HepG2 (cell line): ENCODE measurements around the gene MORN3. TPM values are rescaled to one million over a fixed set of nuclear protein-coding genes. Genes with fewer than 3 reads are reported as not detected.

Experiments
- ATAC-seq: fragments of 200-7000 bp; cut with Tn5 transposase; 3 replicates; pipeline ENCODE4 v1.9.1; 2020; ENCODE audit warnings: mild to moderate bottlenecking, moderate library complexity
- BruUV-seq: library from RNA; stranded (reverse); fragments of 400-500 nt; replicated peaks from 2 replicates; lab custom pipeline; 2021; lab: Mats Ljungman, UMichigan
- CTCF ChIA-PET: fragments of 300-600 bp; formaldehyde crosslinking; extraction: SDS; loops from one replicate; lab custom pipeline; 2021; ENCODE audit warnings: low total read pairs, inconsistent platforms, low intra/inter-chr PET ratio; lab: Yijun Ruan, JAX
- POLR2A ChIA-PET: fragments of 350-600 bp; sonication (Branson Sonifier 250); formaldehyde crosslinking; loops from one replicate; lab custom pipeline; 2020; ENCODE audit warnings: antibody characterized with exemption, inconsistent platforms; lab: Yijun Ruan, JAX
- DNase-seq: peaks from one replicate; pipeline ENCODE4 v3.0.0-alpha.2; 2015; ENCODE audit warnings: low spot score
- FAIRE-seq: peaks from 3 replicates; lab custom pipeline; 2011; peaks lifted over from hg19 to GRCh38; lab: Jason Lieb, UNC
- H2AFZ ChIP-seq: one replicate; pipeline ENCODE4 v1.6.1; 2011; ENCODE audit warnings: low read length, inconsistent platforms
- H3K27ac ChIP-seq: fragments of 300-600 bp; 3 replicates; pipeline ENCODE4 v1.8.0; 2011; ENCODE audit warnings: mixed run types, mild to moderate bottlenecking, mixed read lengths, low read length, inconsistent platforms; ENCODE audit not compliant: insufficient read depth; ENCODE audit errors: extremely low read length
- H3K27me3 ChIP-seq, 2 experiments: fragments of 200-600 bp in 1 of 2; 2 replicates in 1 of 2; 3 replicates in 1 of 2; pipeline versions ENCODE4 v1.6.0 to v1.8.0; 2011; ENCODE audit warnings: low read length in 2 of 2, mild to moderate bottlenecking in 2 of 2, moderate library complexity in 2 of 2, inconsistent platforms in 1 of 2; ENCODE audit not compliant: insufficient read depth in 2 of 2, control insufficient read depth in 1 of 2
- H3K36me3 ChIP-seq, 2 experiments: fragments of 200-600 bp in 1 of 2; replicated peaks in 1 of 2; 2 replicates in 1 of 2; 3 replicates in 1 of 2; pipeline versions ENCODE4 v1.5.1 to v1.8.0; 2011; ENCODE audit warnings: low read length in 2 of 2, inconsistent platforms in 1 of 2; ENCODE audit not compliant: insufficient read depth in 2 of 2, control insufficient read depth in 1 of 2
- H3K4me1 ChIP-seq: 2 replicates; pipeline ENCODE4 v1.5.1; 2012; ENCODE audit warnings: low read length, inconsistent platforms; ENCODE audit not compliant: insufficient read depth
- H3K4me2 ChIP-seq: 2 replicates; pipeline ENCODE4 v1.6.0; 2011; ENCODE audit warnings: low read depth, low read length, inconsistent platforms
- H3K4me3 ChIP-seq, 3 experiments: fragments of 200-600 bp in 1 of 3; sonication (generic), shearing (Covaris generic) in 1 of 3; replicated peaks in 1 of 3; 2 replicates each; pipeline ENCODE4 v1.5.1; 2011 to 2016; ENCODE audit warnings: low read length in 3 of 3, inconsistent platforms in 2 of 3, low read depth in 2 of 3, mild to moderate bottlenecking in 2 of 3, control low read depth in 1 of 3, mixed read lengths in 1 of 3; ENCODE audit not compliant: insufficient read depth in 1 of 3
- H3K79me2 ChIP-seq: one replicate; pipeline ENCODE4 v1.6.1; 2011; ENCODE audit warnings: low read length, inconsistent platforms; ENCODE audit not compliant: insufficient read depth
- H3K9ac ChIP-seq: 2 replicates; pipeline ENCODE4 v1.6.0; 2011; ENCODE audit warnings: mild to moderate bottlenecking, low read depth, low read length, inconsistent platforms; ENCODE audit not compliant: insufficient read depth
- H3K9me3 ChIP-seq: 2 replicates; pipeline ENCODE4 v1.5.1; 2012; ENCODE audit warnings: mild to moderate bottlenecking, low read length
- H4K20me1 ChIP-seq: 2 replicates; pipeline ENCODE4 v1.6.0; 2011; ENCODE audit warnings: inconsistent platforms, mild to moderate bottlenecking, low read length, moderate library complexity; ENCODE audit not compliant: insufficient read depth
- HNRNPL ChIP-seq: fragments of 200-400 bp; formaldehyde crosslinking; IDR thresholded peaks from 2 replicates; pipeline ENCODE4 v1.6.1; 2017; ENCODE audit warnings: mild to moderate bottlenecking, low read depth, low read length
- PHF8 ChIP-seq: sonication (generic); formaldehyde crosslinking; IDR thresholded peaks from 2 replicates; pipeline ENCODE4 v1.5.0; 2020; ENCODE audit warnings: missing genetic modification reagents
- RAD21 ChIP-seq: fragments of 450-650 bp; formaldehyde crosslinking; IDR thresholded peaks from 2 replicates; pipeline ENCODE4 v1.5.0; 2020; ENCODE audit warnings: mild to moderate bottlenecking
- RBM22 ChIP-seq: fragments of 200-400 bp; formaldehyde crosslinking; optimal IDR thresholded peaks from 2 replicates; pipeline ENCODE3; 2017; ENCODE audit warnings: mild to moderate bottlenecking, low read length, moderate library complexity
- RXRA ChIP-seq: sonication (generic); formaldehyde crosslinking; IDR thresholded peaks from 2 replicates; pipeline ENCODE4 v1.5.1; 2020; ENCODE audit warnings: missing genetic modification reagents
- STAT5B ChIP-seq: sonication (generic); formaldehyde crosslinking; IDR thresholded peaks from 2 replicates; pipeline ENCODE4 v1.4.0; 2020; ENCODE audit warnings: missing genetic modification reagents
- TARDBP ChIP-seq: sonication (generic); formaldehyde crosslinking; IDR thresholded peaks from 2 replicates; pipeline ENCODE4 v1.8.0; 2022; ENCODE audit warnings: mild to moderate bottlenecking, missing genetic modification reagents
- ZFP1 ChIP-seq: IDR thresholded peaks from 2 replicates; pipeline ENCODE4 v1.6.1; 2016
- ZFP37 ChIP-seq: sonication (generic); formaldehyde crosslinking; IDR thresholded peaks from 2 replicates; pipeline ENCODE4 v1.4.0; 2020; ENCODE audit warnings: missing genetic modification reagents, borderline replicate concordance
- ZFY ChIP-seq: sonication (generic); formaldehyde crosslinking; IDR thresholded peaks from 2 replicates; pipeline ENCODE4 v1.4.0; 2020; ENCODE audit warnings: missing genetic modification reagents
- ZNF20 ChIP-seq: sonication (generic); formaldehyde crosslinking; IDR thresholded peaks from 2 replicates; pipeline ENCODE4 v1.4.0; 2020; ENCODE audit warnings: mild to moderate bottlenecking, moderate library complexity, missing genetic modification reagents
- ZNF263 ChIP-seq: sonication (generic); formaldehyde crosslinking; IDR thresholded peaks from 2 replicates; pipeline ENCODE4 v1.4.0; 2020; ENCODE audit warnings: missing genetic modification reagents
- ZNF280B ChIP-seq: sonication (generic); formaldehyde crosslinking; IDR thresholded peaks from 2 replicates; pipeline ENCODE4 v1.5.0; 2020; ENCODE audit warnings: missing genetic modification reagents, mild to moderate bottlenecking, borderline replicate concordance
- ZNF501 ChIP-seq: sonication (generic); formaldehyde crosslinking; IDR thresholded peaks from 2 replicates; pipeline ENCODE4 v1.5.1; 2020; ENCODE audit warnings: mild to moderate bottlenecking, moderate library complexity, missing genetic modification reagents
- ZNF605 ChIP-seq: sonication (generic); formaldehyde crosslinking; IDR thresholded peaks from 2 replicates; pipeline ENCODE4 v1.8.0; 2022; ENCODE audit warnings: mild to moderate bottlenecking, missing genetic modification reagents
- ZNF772 ChIP-seq: sonication (generic); formaldehyde crosslinking; IDR thresholded peaks from 2 replicates; pipeline ENCODE4 v1.5.0; 2020; ENCODE audit warnings: mild to moderate bottlenecking, missing genetic modification reagents
- WGBS: methylation state at CpG from one replicate; pipeline ENCODE4 v1.1.6; 2017; ENCODE audit warnings: low lambda C conversion rate; 5-methylcytosine and 5-hydroxymethylcytosine counted together
- in situ Hi-C: cut with HindIII; loops from 2 replicates; pipeline ENCODE4 v1.10.0; 2017; ENCODE audit warnings: low pct_unique_long_range_greater_than_20kb; ENCODE audit not compliant: extremely low pct_ligation_motif_present
- intact Hi-C: fragments of 100-400 bp; cut with micrococcal nuclease; formaldehyde crosslinking; loops from one replicate; pipeline ENCODE4 v1.10.0; 2022; ENCODE audit not compliant: unreplicated experiment
- polyA plus RNA-seq, 8 experiments: library from polyadenylated mRNA; depleted of rRNA in 3 of 8; stranded (reverse) in 7 of 8; unstranded in 1 of 8; fragments of >200 nt; fragmentation: Illumina TruSeq in 4 of 8; extraction: Trizol in 4 of 8; gene quantifications; 2 replicates each; pipeline versions ENCODE4 v1.2.1 to v1.2.3, GENCODE V29; 2011 to 2016; ENCODE audit warnings: low read depth in 4 of 8, missing spikeins in 1 of 8, mixed read lengths in 1 of 8; ENCODE audit not compliant: insufficient read depth in 1 of 8
- total RNA-seq, 5 experiments: library from RNA; depleted of rRNA; stranded (reverse); fragments of >200 nt; fragmentation: Illumina TruSeq; extraction: Trizol; gene quantifications; 2 replicates each; pipeline ENCODE4 v1.2.3, GENCODE V29; 2016; ENCODE audit warnings: low read depth in 1 of 5
- TF ChIP-seq, protein P1 (sequence below): sonication (generic); formaldehyde crosslinking; IDR thresholded peaks from 2 replicates; pipeline ENCODE4 v1.5.0; 2020; ENCODE audit warnings: missing genetic modification reagents
- TF ChIP-seq, protein P2 (sequence below), 2 experiments: IDR thresholded peaks; 2 replicates each; pipeline ENCODE4 v1.6.1; 2011 to 2012; ENCODE audit warnings: low read length in 2 of 2, borderline replicate concordance in 1 of 2, low read depth in 1 of 2, mild to moderate bottlenecking in 1 of 2, moderate library complexity in 1 of 2

MORN3 gene
- total and polyA plus RNA-seq, 2 of the 13 experiments (the other 11 are each of a cell fraction or from before 2014, with no cell fraction given), result 1.1 to 2.0 TPM

DNA sequence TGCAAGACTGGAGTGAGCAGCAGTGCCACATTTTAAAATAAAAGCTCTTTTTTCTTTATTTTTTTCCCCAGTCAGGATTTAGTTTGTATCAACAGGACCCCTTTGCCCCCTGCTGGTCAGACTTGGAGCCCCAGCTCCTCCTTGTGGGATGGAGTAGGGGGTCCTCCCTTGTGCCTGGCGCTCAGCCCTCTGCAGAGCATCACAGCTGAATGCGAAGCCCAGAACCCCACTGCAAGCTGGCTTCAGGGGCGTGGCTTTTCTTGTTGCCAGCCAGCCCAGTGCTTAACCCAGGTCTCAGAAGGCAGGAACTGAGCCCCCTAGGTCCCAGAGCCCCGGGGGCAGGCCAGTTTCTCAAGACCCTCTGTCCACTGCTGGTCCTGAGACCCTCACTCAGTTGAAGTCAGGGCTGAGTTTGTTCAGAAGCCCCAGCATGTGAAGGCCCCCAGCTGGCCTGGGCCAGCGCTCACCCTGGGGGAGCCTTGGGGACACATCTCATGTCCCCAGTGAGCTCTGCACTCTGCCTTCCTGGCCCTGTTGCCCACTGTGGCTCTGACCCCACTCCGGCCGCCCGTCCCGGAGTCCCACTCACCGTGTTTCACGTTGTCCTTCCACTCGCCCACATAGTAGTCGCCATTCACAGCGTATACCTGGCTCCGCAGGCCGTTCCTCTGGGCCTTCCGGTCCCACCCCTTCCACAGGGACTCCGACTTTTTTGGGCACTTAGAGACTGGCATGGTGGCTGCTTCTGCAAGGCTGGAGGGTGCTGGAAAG lies 519 bp downstream of the MORN3 start:
- ChIA-PET POLR2A (interaction anchor here (0.7 to 2.0 kb wide), 8 partner anchors 11 to 192 kb away, joined by 3 to 8 read pairs (median 4); no protein-coding TSS in a partner anchor), CTCF (interaction anchor here (1.3 to 2.2 kb wide), 3 partner anchors 116 to 175 kb away, joined by 7 to 14 read pairs (median 9); no protein-coding TSS in a partner anchor)
- Histone ChIP-seq H3K4me1 (peaks cover 45% of the 10 kb centered on the region), H3K27ac (no peak overlapping the region), H3K9me3 (no peaks in the 10 kb centered on the region), H3K36me3 (no peaks in the 10 kb centered on the region), H3K4me2 (peak overlapping the region; percentile 64), H2AFZ (peak overlapping the region; percentile 23), H3K27me3 (no peaks in the 10 kb centered on the region; a peak in 1 of 5 replicates), H4K20me1 (no peaks in the 10 kb centered on the region), H3K9ac (peak overlapping the region; percentile 12; the same call in 1 of the 2 replicates), H3K79me2 (no peaks in the 10 kb centered on the region), H3K4me3 (peak overlapping the region; percentile 14 to 55 (median 27); a peak in 5 of 6 replicates)
- FAIRE-seq (no peak), ATAC-seq (peak; percentile 77), DNase-seq (peak; percentile 28)
- in situ Hi-C loops (loop anchor here (5.0 kb wide), 1 partner anchor 117 kb away; no protein-coding TSS in a partner anchor), intact Hi-C loops (loop anchor here (2.0 kb wide), 1 partner anchor 116 kb away; no protein-coding TSS in a partner anchor)
- no TSS peak for BruUV-seq
- 32% methylated on average over 4 of the region's 18 CpGs for WGBS
- TF ChIP-seq STAT5B (no peak), RXRA (CRISPR knock-in tag) (no peak), PHF8 (CRISPR knock-in tag) (0 out of 2 replicates have a peak, but pooled peaks have one; percentile 38), RAD21 (peak; percentile 57), ZNF501 (CRISPR knock-in tag) (peak; percentile 44; the same call in 1 of the 2 replicates), TARDBP (CRISPR knock-in tag) (no peak), ZNF280B (CRISPR knock-in tag) (0 out of 2 replicates have a peak, but pooled peaks have one; percentile 36), ZNF772 (CRISPR knock-in tag) (no peak), ZNF20 (no peak), ZFY (CRISPR knock-in tag) (peak; percentile 39; the same call in 1 of the 2 replicates), ZNF605 (CRISPR knock-in tag) (no peak), ZNF263 (CRISPR knock-in tag) (peak; percentile 84), ZFP37 (no peak), ZFP1 (CRISPR knock-in tag) (no peak), RBM22 (no peak), HNRNPL (0 out of 2 replicates have a peak, but pooled peaks have one; percentile 37)
- TF ChIP-seq, protein P1, sequence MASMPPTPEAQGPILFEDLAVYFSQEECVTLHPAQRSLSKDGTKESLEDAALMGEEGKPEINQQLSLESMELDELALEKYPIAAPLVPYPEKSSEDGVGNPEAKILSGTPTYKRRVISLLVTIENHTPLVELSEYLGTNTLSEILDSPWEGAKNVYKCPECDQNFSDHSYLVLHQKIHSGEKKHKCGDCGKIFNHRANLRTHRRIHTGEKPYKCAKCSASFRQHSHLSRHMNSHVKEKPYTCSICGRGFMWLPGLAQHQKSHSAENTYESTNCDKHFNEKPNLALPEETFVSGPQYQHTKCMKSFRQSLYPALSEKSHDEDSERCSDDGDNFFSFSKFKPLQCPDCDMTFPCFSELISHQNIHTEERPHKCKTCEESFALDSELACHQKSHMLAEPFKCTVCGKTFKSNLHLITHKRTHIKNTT (CRISPR knock-in tag), result no peak
- TF ChIP-seq, protein P2, sequence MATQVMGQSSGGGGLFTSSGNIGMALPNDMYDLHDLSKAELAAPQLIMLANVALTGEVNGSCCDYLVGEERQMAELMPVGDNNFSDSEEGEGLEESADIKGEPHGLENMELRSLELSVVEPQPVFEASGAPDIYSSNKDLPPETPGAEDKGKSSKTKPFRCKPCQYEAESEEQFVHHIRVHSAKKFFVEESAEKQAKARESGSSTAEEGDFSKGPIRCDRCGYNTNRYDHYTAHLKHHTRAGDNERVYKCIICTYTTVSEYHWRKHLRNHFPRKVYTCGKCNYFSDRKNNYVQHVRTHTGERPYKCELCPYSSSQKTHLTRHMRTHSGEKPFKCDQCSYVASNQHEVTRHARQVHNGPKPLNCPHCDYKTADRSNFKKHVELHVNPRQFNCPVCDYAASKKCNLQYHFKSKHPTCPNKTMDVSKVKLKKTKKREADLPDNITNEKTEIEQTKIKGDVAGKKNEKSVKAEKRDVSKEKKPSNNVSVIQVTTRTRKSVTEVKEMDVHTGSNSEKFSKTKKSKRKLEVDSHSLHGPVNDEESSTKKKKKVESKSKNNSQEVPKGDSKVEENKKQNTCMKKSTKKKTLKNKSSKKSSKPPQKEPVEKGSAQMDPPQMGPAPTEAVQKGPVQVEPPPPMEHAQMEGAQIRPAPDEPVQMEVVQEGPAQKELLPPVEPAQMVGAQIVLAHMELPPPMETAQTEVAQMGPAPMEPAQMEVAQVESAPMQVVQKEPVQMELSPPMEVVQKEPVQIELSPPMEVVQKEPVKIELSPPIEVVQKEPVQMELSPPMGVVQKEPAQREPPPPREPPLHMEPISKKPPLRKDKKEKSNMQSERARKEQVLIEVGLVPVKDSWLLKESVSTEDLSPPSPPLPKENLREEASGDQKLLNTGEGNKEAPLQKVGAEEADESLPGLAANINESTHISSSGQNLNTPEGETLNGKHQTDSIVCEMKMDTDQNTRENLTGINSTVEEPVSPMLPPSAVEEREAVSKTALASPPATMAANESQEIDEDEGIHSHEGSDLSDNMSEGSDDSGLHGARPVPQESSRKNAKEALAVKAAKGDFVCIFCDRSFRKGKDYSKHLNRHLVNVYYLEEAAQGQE (IDR thresholded peaks at IDR 0.05; ENCODE audit: borderline replicate concordance in 1 of 2, low read depth in 1 of 2, low read length in 2 of 2), result no peak
